MCF 10A (cell line): Measurements from ENCODE around the gene AZIN2. TPM values are rescaled to one million over a fixed set of nuclear protein-coding genes. Genes with fewer than 3 reads are reported as not detected.
A peak's percentile ranks its signal among the peaks of the same experiment; 100 is the strongest.

Experiments used
- BruUV-seq: library from RNA; stranded (reverse); fragments of 400-500 nt; replicated peaks from 2 replicates; lab custom pipeline; 2021; lab: Mats Ljungman, UMichigan
- CTCF ChIA-PET: fragments of 300-600 bp; sonication (Branson Sonifier 250); formaldehyde crosslinking; extraction: SDS; loops from one replicate; lab custom pipeline; 2021; ENCODE audit warnings: antibody characterized with exemption, inconsistent platforms; lab: Yijun Ruan, JAX
- POLR2A ChIA-PET: fragments of 300-600, 350-650 bp; sonication (Branson Sonifier 250); formaldehyde crosslinking; extraction: SDS; loops from one replicate; lab custom pipeline; 2020; ENCODE audit warnings: antibody characterized with exemption, inconsistent platforms; lab: Yijun Ruan, JAX
- DNase-seq: peaks from one replicate; pipeline ENCODE4 v3.0.0-alpha.2; 2018; ENCODE audit not compliant: unreplicated experiment
- H3K27ac Mint-ChIP-seq: one replicate; pipeline ENCODE4 v1.8.0; 2022; ENCODE audit warnings: mild to moderate bottlenecking, low read depth, mixed read lengths; ENCODE audit not compliant: unreplicated experiment
- H3K27me3 Mint-ChIP-seq: one replicate; pipeline ENCODE4 v1.8.0; 2022; ENCODE audit warnings: mixed read lengths; ENCODE audit not compliant: insufficient read depth, unreplicated experiment
- H3K36me3 Mint-ChIP-seq: one replicate; pipeline ENCODE4 v1.8.0; 2022; ENCODE audit warnings: mild to moderate bottlenecking, moderate library complexity, mixed read lengths; ENCODE audit not compliant: insufficient read depth, unreplicated experiment
- H3K4me1 Mint-ChIP-seq: one replicate; pipeline ENCODE4 v1.8.0; 2022; ENCODE audit warnings: mixed read lengths; ENCODE audit not compliant: insufficient read depth, unreplicated experiment
- H3K4me3 Mint-ChIP-seq: one replicate; pipeline ENCODE4 v1.8.0; 2022; ENCODE audit warnings: mild to moderate bottlenecking, moderate library complexity, mixed read lengths; ENCODE audit not compliant: unreplicated experiment
- H3K9me3 Mint-ChIP-seq: one replicate; pipeline ENCODE4 v1.8.0; 2022; ENCODE audit warnings: mixed read lengths; ENCODE audit not compliant: unreplicated experiment
- CTCF ChIP-seq: fragments of 200-600 bp; IDR thresholded peaks from one replicate; pipeline ENCODE4 v1.8.0; 2022; ENCODE audit warnings: antibody characterized with exemption, mild to moderate bottlenecking; ENCODE audit not compliant: unreplicated experiment
- intact Hi-C: fragments of 100-400 bp; cut with micrococcal nuclease; formaldehyde crosslinking; loops from 2 replicates; pipeline ENCODE4 v1.14.1; 2022
- total RNA-seq: library from RNA; stranded (reverse); gene quantifications from 2 replicates; pipeline ENCODE4 v1.2.3, GENCODE V29; 2022

The AZIN2 gene
- total RNA-seq, 1 experiment from 2014 or later, result 1.6 TPM

GRCh38 chr1:33055210-33056008, 25.5 kb upstream of the AZIN2 start:
- Mint-ChIP-seq H3K9me3 (no peaks in the 10 kb centered on the region), H3K4me1 (peaks cover 17% of the 10 kb centered on the region), H3K27ac (peak overlapping the region; percentile 36), H3K27me3 (no peaks in the 10 kb centered on the region), H3K4me3 (no peak overlapping the region), H3K36me3 (no peaks in the 10 kb centered on the region)
- peak; percentile 57 for TF ChIP-seq CTCF
- BruUV-seq, result no TSS peak
- peak; percentile 88 for DNase-seq
- intact Hi-C loops, result loop anchor here (2.0 kb wide), 1 partner anchor 123 kb away; no protein-coding TSS in a partner anchor
- POLR2A ChIA-PET, result interaction anchor here (0.6 to 1.8 kb wide), 9 partner anchors 9 to 146 kb away, joined by 3 to 4 read pairs (median 3); no protein-coding TSS in a partner anchor
- CTCF ChIA-PET, result interaction anchor here (0.5 to 3.8 kb wide), 43 partner anchors 8 to 434 kb away, joined by 3 to 35 read pairs (median 4); no protein-coding TSS in a partner anchor

GRCh38 chr1:33056426-33056825, 24.5 kb upstream of the AZIN2 start:
- CTCF ChIA-PET, result interaction anchor here (0.6 to 3.8 kb wide), 25 partner anchors 10 to 561 kb away, joined by 3 to 35 read pairs (median 5); no protein-coding TSS in a partner anchor
- no TSS peak for BruUV-seq
- intact Hi-C loops, result no loop called here
- Mint-ChIP-seq H3K4me1 (peaks cover 11% of the 10 kb centered on the region), H3K27ac (no peak overlapping the region), H3K36me3 (no peaks in the 10 kb centered on the region), H3K9me3 (no peaks in the 10 kb centered on the region), H3K4me3 (no peak overlapping the region), H3K27me3 (no peaks in the 10 kb centered on the region)
- no peak for TF ChIP-seq CTCF
- POLR2A ChIA-PET, result interaction anchor here (0.5 to 1.8 kb wide), 4 partner anchors 8 to 267 kb away, joined by 3 to 4 read pairs (median 3); no protein-coding TSS in a partner anchor
- DNase-seq, result no peak

GRCh38 chr1:33057095-33057494, 23.9 kb upstream of the AZIN2 start:
- ChIA-PET POLR2A (interaction anchor here (0.5 to 1.3 kb wide), 2 partner anchors 68 to 268 kb away, joined by 3 read pairs; no protein-coding TSS in a partner anchor), CTCF (interaction anchor here (0.6 to 3.8 kb wide), 15 partner anchors 13 to 780 kb away, joined by 3 to 35 read pairs (median 3); no protein-coding TSS in a partner anchor)
- DNase-seq, result no peak
- H3K4me3 Mint-ChIP-seq, result no peak overlapping the region
- peaks cover 11% of the 10 kb centered on the region for H3K4me1 Mint-ChIP-seq
- no peaks in the 10 kb centered on the region for H3K27me3 Mint-ChIP-seq
- TF ChIP-seq CTCF, result no peak
- no TSS peak for BruUV-seq
- no peak overlapping the region for H3K27ac Mint-ChIP-seq
- no peaks in the 10 kb centered on the region for H3K9me3 Mint-ChIP-seq
- intact Hi-C loops, result no loop called here
- no peaks in the 10 kb centered on the region for H3K36me3 Mint-ChIP-seq

- POLR2A ChIA-PET, result interaction anchor here (0.6 kb wide), 1 partner anchor 22 kb away, joined by 3 read pairs; no protein-coding TSS in a partner anchor
- Mint-ChIP-seq H3K27ac (no peak overlapping the region), H3K9me3 (peaks cover 30% of the 10 kb centered on the region), H3K4me3 (no peak overlapping the region), H3K36me3 (no peaks in the 10 kb centered on the region), H3K4me1 (peaks cover 2% of the 10 kb centered on the region), H3K27me3 (no peaks in the 10 kb centered on the region)
- DNase-seq, result peak; percentile 92
- no TSS peak for BruUV-seq
- TF ChIP-seq CTCF, result no peak
- CTCF ChIA-PET, result interaction anchor here (0.7 to 1.4 kb wide), 5 partner anchors 26 to 185 kb away, joined by 3 to 6 read pairs (median 3); no protein-coding TSS in a partner anchor
- intact Hi-C loops, result no loop called here
These were observed 20.3 kb upstream of the AZIN2 start for GRCh38 chr1:33060579-33061083.
